ENCODE measurements around the gene SNX32. TPM values are rescaled to one million over a fixed set of nuclear protein-coding genes. Genes with fewer than 3 reads are reported as not detected.

SNX32 gene
- total and polyA plus RNA-seq, 9 of the 15 experiments (the other 6 are each of a cell fraction or from before 2014, with no cell fraction given) = 0.03 TPM; not detected in 7

DNA sequence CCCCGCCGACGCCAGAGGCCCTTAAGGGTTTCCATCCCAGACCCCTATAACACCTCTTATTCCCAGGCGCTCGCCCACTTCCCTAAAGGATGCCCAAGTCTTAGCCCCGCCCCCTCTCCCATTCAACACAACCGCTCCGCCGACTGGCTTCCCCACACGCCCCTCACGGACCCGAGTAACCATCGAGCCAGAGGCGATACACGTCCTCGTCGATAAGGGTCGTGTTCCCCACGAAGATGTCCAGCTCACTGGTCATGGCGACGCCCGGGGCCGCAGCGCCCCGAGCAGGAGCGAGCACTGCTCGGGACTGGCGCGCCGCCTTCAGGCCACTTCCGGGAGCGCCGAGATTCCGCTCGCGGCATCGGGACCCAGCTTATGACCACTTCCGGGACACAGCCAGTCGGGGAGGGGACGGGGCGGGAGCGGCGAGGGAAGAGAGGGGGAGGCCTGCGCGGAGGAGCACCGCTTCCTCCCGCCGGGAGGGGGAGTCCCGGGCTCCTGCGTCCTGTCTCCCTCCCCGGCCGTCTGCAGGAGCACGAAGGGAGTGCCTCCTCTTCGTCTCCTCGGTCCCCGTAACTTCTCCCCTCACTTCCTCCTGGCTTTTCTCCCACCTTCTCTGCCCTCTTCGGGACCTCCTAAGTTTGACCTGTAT, 54.5 kb downstream of the SNX32 start, which contains the start of gene FIBP (continued):
- TF ChIP-seq, protein P1, sequence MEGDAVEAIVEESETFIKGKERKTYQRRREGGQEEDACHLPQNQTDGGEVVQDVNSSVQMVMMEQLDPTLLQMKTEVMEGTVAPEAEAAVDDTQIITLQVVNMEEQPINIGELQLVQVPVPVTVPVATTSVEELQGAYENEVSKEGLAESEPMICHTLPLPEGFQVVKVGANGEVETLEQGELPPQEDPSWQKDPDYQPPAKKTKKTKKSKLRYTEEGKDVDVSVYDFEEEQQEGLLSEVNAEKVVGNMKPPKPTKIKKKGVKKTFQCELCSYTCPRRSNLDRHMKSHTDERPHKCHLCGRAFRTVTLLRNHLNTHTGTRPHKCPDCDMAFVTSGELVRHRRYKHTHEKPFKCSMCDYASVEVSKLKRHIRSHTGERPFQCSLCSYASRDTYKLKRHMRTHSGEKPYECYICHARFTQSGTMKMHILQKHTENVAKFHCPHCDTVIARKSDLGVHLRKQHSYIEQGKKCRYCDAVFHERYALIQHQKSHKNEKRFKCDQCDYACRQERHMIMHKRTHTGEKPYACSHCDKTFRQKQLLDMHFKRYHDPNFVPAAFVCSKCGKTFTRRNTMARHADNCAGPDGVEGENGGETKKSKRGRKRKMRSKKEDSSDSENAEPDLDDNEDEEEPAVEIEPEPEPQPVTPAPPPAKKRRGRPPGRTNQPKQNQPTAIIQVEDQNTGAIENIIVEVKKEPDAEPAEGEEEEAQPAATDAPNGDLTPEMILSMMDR (IDR thresholded peaks at IDR 0.05 in 2 of 3, conservative IDR thresholded peaks at IDR 0.05 in 1 of 3; ENCODE audit: insufficient read depth in 2 of 3, low read depth in 1 of 3, low read length in 3 of 3) = peak; percentile 91 to 98 (median 93)
- TF ChIP-seq ZBTB7A (IDR thresholded peaks at IDR 0.05; ENCODE audit: borderline replicate concordance, control insufficient read depth, low read depth, low read length) (peak; percentile 50; the same call in 1 of the 2 replicates), PTBP1 (IDR thresholded peaks at IDR 0.05; ENCODE audit: low read depth, low read length) (no peak), THRAP3 (IDR thresholded peaks at IDR 0.05; ENCODE audit: borderline replicate concordance) (0 out of 2 replicates have a peak, but pooled peaks have one; percentile 19), LCOR (CRISPR knock-in tag; IDR thresholded peaks at IDR 0.05) (peak; percentile 90), HDAC2 (IDR thresholded peaks at IDR 0.05) (peak; percentile 59), ZNF232 (CRISPR knock-in tag; IDR thresholded peaks at IDR 0.05) (no peak), RCOR1 (IDR thresholded peaks at IDR 0.05; ENCODE audit: borderline replicate concordance in 1 of 2, low read depth in 2 of 2, low read length in 2 of 2) (peak in 1 of 2 experiments; percentile 70; a peak in 1 of 4 replicates), PHF20 (IDR thresholded peaks at IDR 0.05; ENCODE audit: partially characterized antibody) (peak; percentile 95)
- TF ChIP-seq, protein P2, sequence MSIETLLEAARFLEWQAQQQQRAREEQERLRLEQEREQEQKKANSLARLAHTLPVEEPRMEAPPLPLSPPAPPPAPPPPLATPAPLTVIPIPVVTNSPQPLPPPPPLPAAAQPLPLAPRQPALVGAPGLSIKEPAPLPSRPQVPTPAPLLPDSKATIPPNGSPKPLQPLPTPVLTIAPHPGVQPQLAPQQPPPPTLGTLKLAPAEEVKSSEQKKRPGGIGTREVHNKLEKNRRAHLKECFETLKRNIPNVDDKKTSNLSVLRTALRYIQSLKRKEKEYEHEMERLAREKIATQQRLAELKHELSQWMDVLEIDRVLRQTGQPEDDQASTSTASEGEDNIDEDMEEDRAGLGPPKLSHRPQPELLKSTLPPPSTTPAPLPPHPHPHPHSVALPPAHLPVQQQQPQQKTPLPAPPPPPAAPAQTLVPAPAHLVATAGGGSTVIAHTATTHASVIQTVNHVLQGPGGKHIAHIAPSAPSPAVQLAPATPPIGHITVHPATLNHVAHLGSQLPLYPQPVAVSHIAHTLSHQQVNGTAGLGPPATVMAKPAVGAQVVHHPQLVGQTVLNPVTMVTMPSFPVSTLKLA (conservative IDR thresholded peaks at IDR 0.05) = peak; percentile 80 to 90
- TF ChIP-seq, protein P3, sequence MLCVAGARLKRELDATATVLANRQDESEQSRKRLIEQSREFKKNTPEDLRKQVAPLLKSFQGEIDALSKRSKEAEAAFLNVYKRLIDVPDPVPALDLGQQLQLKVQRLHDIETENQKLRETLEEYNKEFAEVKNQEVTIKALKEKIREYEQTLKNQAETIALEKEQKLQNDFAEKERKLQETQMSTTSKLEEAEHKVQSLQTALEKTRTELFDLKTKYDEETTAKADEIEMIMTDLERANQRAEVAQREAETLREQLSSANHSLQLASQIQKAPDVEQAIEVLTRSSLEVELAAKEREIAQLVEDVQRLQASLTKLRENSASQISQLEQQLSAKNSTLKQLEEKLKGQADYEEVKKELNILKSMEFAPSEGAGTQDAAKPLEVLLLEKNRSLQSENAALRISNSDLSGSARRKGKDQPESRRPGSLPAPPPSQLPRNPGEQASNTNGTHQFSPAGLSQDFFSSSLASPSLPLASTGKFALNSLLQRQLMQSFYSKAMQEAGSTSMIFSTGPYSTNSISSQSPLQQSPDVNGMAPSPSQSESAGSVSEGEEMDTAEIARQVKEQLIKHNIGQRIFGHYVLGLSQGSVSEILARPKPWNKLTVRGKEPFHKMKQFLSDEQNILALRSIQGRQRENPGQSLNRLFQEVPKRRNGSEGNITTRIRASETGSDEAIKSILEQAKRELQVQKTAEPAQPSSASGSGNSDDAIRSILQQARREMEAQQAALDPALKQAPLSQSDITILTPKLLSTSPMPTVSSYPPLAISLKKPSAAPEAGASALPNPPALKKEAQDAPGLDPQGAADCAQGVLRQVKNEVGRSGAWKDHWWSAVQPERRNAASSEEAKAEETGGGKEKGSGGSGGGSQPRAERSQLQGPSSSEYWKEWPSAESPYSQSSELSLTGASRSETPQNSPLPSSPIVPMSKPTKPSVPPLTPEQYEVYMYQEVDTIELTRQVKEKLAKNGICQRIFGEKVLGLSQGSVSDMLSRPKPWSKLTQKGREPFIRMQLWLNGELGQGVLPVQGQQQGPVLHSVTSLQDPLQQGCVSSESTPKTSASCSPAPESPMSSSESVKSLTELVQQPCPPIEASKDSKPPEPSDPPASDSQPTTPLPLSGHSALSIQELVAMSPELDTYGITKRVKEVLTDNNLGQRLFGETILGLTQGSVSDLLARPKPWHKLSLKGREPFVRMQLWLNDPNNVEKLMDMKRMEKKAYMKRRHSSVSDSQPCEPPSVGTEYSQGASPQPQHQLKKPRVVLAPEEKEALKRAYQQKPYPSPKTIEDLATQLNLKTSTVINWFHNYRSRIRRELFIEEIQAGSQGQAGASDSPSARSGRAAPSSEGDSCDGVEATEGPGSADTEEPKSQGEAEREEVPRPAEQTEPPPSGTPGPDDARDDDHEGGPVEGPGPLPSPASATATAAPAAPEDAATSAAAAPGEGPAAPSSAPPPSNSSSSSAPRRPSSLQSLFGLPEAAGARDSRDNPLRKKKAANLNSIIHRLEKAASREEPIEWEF (CRISPR knock-in tag; IDR thresholded peaks at IDR 0.05) = no peak
- TF ChIP-seq, protein P4, sequence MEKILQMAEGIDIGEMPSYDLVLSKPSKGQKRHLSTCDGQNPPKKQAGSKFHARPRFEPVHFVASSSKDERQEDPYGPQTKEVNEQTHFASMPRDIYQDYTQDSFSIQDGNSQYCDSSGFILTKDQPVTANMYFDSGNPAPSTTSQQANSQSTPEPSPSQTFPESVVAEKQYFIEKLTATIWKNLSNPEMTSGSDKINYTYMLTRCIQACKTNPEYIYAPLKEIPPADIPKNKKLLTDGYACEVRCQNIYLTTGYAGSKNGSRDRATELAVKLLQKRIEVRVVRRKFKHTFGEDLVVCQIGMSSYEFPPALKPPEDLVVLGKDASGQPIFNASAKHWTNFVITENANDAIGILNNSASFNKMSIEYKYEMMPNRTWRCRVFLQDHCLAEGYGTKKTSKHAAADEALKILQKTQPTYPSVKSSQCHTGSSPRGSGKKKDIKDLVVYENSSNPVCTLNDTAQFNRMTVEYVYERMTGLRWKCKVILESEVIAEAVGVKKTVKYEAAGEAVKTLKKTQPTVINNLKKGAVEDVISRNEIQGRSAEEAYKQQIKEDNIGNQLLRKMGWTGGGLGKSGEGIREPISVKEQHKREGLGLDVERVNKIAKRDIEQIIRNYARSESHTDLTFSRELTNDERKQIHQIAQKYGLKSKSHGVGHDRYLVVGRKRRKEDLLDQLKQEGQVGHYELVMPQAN (IDR thresholded peaks at IDR 0.05; ENCODE audit: borderline replicate concordance) = peak; percentile 68; the same call in 1 of the 2 replicates
- TF ChIP-seq, protein P5, sequence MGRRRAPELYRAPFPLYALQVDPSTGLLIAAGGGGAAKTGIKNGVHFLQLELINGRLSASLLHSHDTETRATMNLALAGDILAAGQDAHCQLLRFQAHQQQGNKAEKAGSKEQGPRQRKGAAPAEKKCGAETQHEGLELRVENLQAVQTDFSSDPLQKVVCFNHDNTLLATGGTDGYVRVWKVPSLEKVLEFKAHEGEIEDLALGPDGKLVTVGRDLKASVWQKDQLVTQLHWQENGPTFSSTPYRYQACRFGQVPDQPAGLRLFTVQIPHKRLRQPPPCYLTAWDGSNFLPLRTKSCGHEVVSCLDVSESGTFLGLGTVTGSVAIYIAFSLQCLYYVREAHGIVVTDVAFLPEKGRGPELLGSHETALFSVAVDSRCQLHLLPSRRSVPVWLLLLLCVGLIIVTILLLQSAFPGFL (CRISPR knock-in tag; IDR thresholded peaks at IDR 0.05) = 0 out of 2 replicates have a peak, but pooled peaks have one; percentile 94
